GM19193 (cell line): ENCODE results near the gene NPLOC4.

Experiments
- POLR2A ChIP-seq: IDR thresholded peaks from 4 replicates; pipeline ENCODE4 v1.6.1; 2011; ENCODE audit not compliant: insufficient read depth, insufficient read length; ENCODE audit errors: extremely low read depth

Gene NPLOC4

GRCh38 chr17:81582341-81582740, 54.6 kb downstream of the NPLOC4 start:
- no peak for TF ChIP-seq POLR2A

- TF ChIP-seq POLR2A: no peak
Observed at GRCh38 chr17:81581758-81582157, 55.2 kb downstream of the NPLOC4 start.

- no peak for TF ChIP-seq POLR2A
Observed at GRCh38 chr17:81580481-81580880, 56.4 kb downstream of the NPLOC4 start.

- TF ChIP-seq POLR2A: no peak
Observed at GRCh38 chr17:81579821-81580321, 57.0 kb downstream of the NPLOC4 start.

GRCh38 chr17:81579298-81579697, 57.6 kb downstream of the NPLOC4 start:
- no peak for TF ChIP-seq POLR2A

GRCh38 chr17:81578561-81579225, 58.2 kb downstream of the NPLOC4 start:
- TF ChIP-seq POLR2A: no peak

GRCh38 chr17:81578038-81578441, 58.9 kb downstream of the NPLOC4 start:
- no peak for TF ChIP-seq POLR2A

- TF ChIP-seq POLR2A: no peak
Observed at GRCh38 chr17:81577278-81578000, 59.5 kb downstream of the NPLOC4 start.

GRCh38 chr17:81576621-81577277, 60.2 kb downstream of the NPLOC4 start:
- no peak for TF ChIP-seq POLR2A

GRCh38 chr17:81575836-81576235, 61.1 kb downstream of the NPLOC4 start:
- no peak for TF ChIP-seq POLR2A

GRCh38 chr17:81574643-81574956, 62.3 kb downstream of the NPLOC4 start:
- TF ChIP-seq POLR2A: no peak

- TF ChIP-seq POLR2A: no peak
Observed at GRCh38 chr17:81573794-81574642, 62.9 kb downstream of the NPLOC4 start.

GRCh38 chr17:81572563-81573168, 64.2 kb downstream of the NPLOC4 start:
- TF ChIP-seq POLR2A: no peak

- TF ChIP-seq POLR2A: no peak
Observed at GRCh38 chr17:81570964-81571363, 65.9 kb downstream of the NPLOC4 start.
